C4-2B (cell line): ENCODE measurements around the gene PPP1R1C.

Experiments
- CTCF ChIP-seq: fragments of 450-650 bp; conservative IDR thresholded peaks from 2 replicates; pipeline ENCODE4 v1.5.1; 2017; ENCODE audit warnings: mild to moderate bottlenecking
- ZFX ChIP-seq: fragments of 450-650 bp; IDR thresholded peaks from 2 replicates; pipeline ENCODE4 v1.6.1; 2017

- no peak for TF ChIP-seq CTCF
- TF ChIP-seq ZFX = no peak
Measured at GRCh38 chr2:182067393-182067792, 81.7 kb downstream of the PPP1R1C start.
